Retinal pigment epithelial cell (primary cell): ENCODE data around the gene USP17L15.
"Not testable (repeated sequence)": the region's sequence is repeated elsewhere in the genome, so short reads cannot be mapped to it uniquely, and the experiment has no call there.

Experiments used
- DNase-seq: peaks from one replicate; pipeline ENCODE4 v3.0.0-alpha.2; 2010; ENCODE audit warnings: low read depth
- H3K4me3 ChIP-seq: 2 replicates; pipeline ENCODE4 v1.5.1; 2011; ENCODE audit warnings: mild to moderate bottlenecking, low read length, control low read depth, moderate library complexity

USP17L15 gene

GRCh38 chr4:9234085-9234484 is at the start of gene USP17L15:
Gene USP17L15 (plus strand): TSS chr4:9234385. CDS start chr4:9234385, 0 bp downstream.
- DNase-seq, H3K4me3 ChIP-seq: not testable (repeated sequence)

DNA sequence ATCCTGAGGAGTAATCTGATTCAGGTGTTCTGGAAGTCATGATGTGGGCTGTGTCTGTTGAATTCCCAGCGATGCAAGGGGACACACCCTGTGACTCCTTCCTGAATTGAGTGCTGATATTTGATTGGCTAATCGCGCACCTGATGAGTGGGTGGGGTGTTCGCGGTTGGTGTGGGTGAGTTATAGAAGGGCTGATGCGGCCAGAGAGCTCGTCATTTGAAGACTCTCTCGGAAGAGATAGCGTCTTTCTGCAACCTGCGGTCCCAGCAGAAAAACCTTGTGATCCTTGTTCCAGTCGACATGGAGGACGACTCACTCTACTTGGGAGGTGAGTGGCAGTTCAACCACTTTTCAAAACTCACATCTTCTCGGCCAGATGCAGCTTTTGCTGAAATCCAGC is 23.8 kb upstream of the USP17L15 start, which contains the start of gene USP17L10:
TSS of gene USP17L10 (plus strand) at position 301 of the 400 bp plus-strand sequence. CDS start at position 301, 0 bp downstream.
- DNase-seq, H3K4me3 ChIP-seq: not testable (repeated sequence)

GRCh38 chr4:9214701-9215100 is 19.5 kb upstream of the USP17L15 start:
- not testable (repeated sequence) for H3K4me3 ChIP-seq, DNase-seq

GRCh38 chr4:9215105-9215504 is 19.1 kb upstream of the USP17L15 start, which contains the start of gene USP17L11:
Gene USP17L11 (plus strand): TSS chr4:9215405. CDS start chr4:9215405, 0 bp downstream.
- not testable (repeated sequence) for DNase-seq, H3K4me3 ChIP-seq

- not testable (repeated sequence) for DNase-seq, H3K4me3 ChIP-seq
Observed at GRCh38 chr4:9219852-9220251, 14.3 kb upstream of the USP17L15 start, which contains the start of gene USP17L12. Gene USP17L12 (plus strand): TSS chr4:9220152. CDS start chr4:9220152, 0 bp downstream.

DNA sequence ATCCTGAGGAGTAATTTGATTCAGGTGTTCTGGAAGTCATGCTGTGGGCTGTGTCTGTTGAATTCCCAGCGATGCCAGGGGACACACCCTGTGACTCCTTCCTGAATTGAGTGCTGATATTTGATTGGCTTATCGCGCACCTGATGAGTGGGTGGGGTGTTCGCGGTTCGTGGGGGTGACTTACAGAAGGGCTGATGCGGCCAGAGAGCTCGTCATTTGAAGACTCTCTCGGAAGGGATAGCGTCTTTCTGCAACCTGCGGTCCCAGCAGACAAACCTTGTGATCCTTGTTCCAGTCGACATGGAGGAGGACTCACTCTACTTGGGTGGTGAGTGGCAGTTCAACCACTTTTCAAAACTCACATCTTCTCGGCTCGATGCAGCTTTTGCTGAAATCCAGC is 9.6 kb upstream of the USP17L15 start, which contains the start of gene USP17L13:
TSS of gene USP17L13 (plus strand) at position 301 of the 400 bp plus-strand sequence. CDS start at position 301, 0 bp downstream.
- DNase-seq, H3K4me3 ChIP-seq: not testable (repeated sequence)

DNA sequence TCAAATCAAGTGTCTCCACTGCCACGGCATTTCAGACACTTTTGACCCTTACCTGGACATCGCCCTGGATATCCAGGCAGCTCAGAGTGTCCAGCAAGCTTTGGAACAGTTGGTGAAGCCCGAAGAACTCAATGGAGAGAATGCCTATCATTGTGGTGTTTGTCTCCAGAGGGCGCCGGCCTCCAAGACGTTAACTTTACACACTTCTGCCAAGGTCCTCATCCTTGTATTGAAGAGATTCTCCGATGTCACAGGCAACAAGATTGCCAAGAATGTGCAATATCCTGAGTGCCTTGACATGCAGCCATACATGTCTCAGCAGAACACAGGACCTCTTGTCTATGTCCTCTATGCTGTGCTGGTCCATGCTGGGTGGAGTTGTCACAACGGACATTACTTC is 3.9 kb upstream of the USP17L15 start:
- H3K4me3 ChIP-seq, DNase-seq: not testable (repeated sequence)

GRCh38 chr4:9238461-9238860 is 4.3 kb downstream of the USP17L15 start:
- DNase-seq, H3K4me3 ChIP-seq: not testable (repeated sequence)

GRCh38 chr4:9243579-9243978 is 9.4 kb downstream of the USP17L15 start, which contains the start of gene USP17L17:
Gene USP17L17 (plus strand): TSS chr4:9243879. CDS start chr4:9243879, 0 bp downstream.
- H3K4me3 ChIP-seq, DNase-seq: not testable (repeated sequence)

DNA sequence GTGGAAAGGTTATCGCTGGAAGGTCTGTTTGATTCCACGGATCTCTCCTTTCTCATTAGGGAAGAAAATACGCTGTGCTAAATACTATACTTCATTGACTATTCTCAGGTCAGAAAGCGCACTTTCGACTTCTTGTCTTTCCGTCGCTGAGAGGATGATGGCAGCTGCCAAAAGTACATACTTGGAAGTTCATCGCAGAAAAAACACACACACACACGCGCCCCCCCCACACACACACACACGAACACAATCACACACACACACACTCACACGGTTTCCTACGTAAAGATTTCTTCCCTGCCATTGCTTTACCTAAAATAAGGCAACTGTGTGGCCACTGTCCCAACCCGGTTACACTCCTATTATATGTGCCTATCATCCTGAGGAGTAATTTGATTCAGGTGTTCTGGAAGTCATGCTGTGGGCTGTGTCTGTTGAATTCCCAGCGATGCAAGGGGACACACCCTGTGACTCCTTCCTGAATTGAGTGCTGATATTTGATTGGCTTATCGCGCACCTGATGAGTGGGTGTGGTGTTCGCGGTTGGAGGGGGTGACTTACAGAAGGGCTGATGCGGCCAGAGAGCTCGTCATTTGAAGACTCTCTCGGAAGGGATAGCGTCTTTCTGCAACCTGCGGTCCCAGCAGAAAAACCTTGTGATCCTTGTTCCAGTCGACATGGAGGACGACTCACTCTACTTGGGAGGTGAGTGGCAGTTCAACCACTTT is 13.9 kb downstream of the USP17L15 start, which contains the start of gene USP17L18:
TSS of gene USP17L18 (plus strand) at position 678 of the 728 bp plus-strand sequence. CDS start at position 678, 0 bp downstream.
- not testable (repeated sequence) for DNase-seq, H3K4me3 ChIP-seq

DNA sequence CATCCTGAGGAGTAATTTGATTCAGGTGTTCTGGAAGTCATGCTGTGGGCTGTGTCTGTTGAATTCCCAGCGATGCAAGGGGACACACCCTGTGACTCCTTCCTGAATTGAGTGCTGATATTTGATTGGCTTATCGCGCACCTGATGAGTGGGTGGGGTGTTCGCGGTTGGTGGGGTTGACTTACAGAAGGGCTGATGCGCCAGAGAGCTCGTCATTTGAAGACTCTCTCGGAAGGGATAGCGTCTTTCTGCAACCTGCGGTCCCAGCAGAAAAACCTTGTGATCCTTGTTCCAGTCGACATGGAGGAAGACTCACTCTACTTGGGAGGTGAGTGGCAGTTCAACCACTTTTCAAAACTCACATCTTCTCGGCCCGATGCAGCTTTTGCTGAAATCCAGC is 18.9 kb downstream of the USP17L15 start, which contains the start of gene USP17L19:
TSS of gene USP17L19 (plus strand) at position 301 of the 400 bp plus-strand sequence. CDS start at position 301, 0 bp downstream.
- DNase-seq, H3K4me3 ChIP-seq: not testable (repeated sequence)

DNA sequence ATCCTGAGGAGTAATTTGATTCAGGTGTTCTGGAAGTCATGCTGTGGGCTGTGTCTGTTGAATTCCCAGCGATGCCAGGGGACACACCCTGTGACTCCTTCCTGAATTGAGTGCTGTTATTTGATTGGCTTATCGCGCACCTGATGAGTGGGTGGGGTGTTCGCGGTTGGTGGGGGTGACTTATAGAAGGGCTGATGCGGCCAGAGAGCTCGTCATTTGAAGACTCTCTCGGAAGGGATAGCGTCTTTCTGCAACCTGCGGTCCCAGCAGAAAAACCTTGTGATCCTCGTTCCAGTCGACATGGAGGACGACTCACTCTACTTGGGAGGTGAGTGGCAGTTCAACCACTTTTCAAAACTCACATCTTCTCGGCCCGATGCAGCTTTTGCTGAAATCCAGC is 23.6 kb downstream of the USP17L15 start, which contains the start of gene USP17L20:
TSS of gene USP17L20 (plus strand) at position 301 of the 400 bp plus-strand sequence. CDS start at position 301, 0 bp downstream.
- not testable (repeated sequence) for DNase-seq, H3K4me3 ChIP-seq

- not testable (repeated sequence) for H3K4me3 ChIP-seq, DNase-seq
Observed at GRCh38 chr4:9262572-9262971, 28.4 kb downstream of the USP17L15 start, which contains the start of gene USP17L21. Gene USP17L21 (plus strand): TSS chr4:9262872. CDS start chr4:9262872, 0 bp downstream.

DNA sequence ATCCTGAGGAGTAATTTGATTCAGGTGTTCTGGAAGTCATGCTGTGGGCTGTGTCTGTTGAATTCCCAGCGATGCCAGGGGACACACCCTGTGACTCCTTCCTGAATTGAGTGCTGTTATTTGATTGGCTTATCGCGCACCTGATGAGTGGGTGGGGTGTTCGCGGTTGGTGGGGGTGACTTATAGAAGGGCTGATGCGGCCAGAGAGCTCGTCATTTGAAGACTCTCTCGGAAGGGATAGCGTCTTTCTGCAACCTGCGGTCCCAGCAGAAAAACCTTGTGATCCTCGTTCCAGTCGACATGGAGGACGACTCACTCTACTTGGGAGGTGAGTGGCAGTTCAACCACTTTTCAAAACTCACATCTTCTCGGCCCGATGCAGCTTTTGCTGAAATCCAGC is 33.1 kb downstream of the USP17L15 start, which contains the start of gene USP17L22:
TSS of gene USP17L22 (plus strand) at position 301 of the 400 bp plus-strand sequence. CDS start at position 301, 0 bp downstream.
- H3K4me3 ChIP-seq, DNase-seq: not testable (repeated sequence)

- not testable (repeated sequence) for DNase-seq
Observed at GRCh38 chr4:9271719-9272118, 37.5 kb downstream of the USP17L15 start.

More at GRCh38 chr4:9271719-9272118, 37.5 kb downstream of the USP17L15 start:
- not testable (repeated sequence) for H3K4me3 ChIP-seq
